HG03025 (cell line): ENCODE results near the gene TTC28.

Source experiments
- ATAC-seq: cut with Tn5 transposase; IDR thresholded peaks from one replicate; pipeline ENCODE4 v1.9.1; 2021; ENCODE audit warnings: mild to moderate bottlenecking, moderate library complexity; ENCODE audit not compliant: unreplicated experiment, low FRiP score

Gene TTC28

GRCh38 chr22:28125799-28126198 lies 553.8 kb downstream of the TTC28 start:
- no peak for ATAC-seq

DNA sequence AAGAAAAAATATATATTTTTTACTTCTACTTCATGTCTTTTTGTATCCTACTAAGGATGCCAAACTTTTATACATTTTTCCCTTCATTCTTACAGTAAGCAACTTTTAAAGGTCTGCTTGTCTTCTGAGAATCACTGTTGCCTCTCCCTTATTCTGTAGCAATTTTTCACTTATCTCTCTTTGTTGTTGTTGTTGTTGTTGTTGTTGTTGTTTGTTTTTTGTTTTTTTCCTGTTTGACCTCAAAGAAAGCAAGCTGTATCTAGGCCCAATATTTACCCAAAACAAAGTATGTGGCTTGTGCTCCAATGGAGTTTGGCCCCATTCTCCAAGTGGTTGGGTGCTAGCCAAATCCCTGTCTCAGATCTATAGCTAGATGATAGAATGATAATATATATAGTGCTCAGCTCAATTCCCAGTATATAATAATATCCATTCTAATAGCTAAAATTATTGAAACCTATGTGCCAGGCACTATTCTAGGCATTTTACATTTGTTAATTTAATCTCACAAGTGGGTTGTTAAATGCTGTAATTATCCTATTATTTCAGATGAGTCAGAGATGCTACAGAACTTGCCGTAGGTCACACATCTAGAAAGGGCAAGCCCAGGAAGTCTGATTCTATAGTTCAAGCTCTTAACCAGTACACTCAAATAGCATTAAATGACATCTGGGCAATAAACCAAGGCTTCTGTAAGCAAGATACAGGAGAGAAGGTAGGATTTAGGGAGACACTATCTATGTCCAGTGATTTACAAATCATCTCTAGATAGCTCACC lies 555.5 kb downstream of the TTC28 start:
- ATAC-seq: no peak

GRCh38 chr22:28120691-28121592 lies 558.7 kb downstream of the TTC28 start:
- ATAC-seq: no peak

- ATAC-seq: no peak
Measured at GRCh38 chr22:28118957-28119631, 560.5 kb downstream of the TTC28 start.

GRCh38 chr22:28116219-28116673 lies 563.4 kb downstream of the TTC28 start:
- no peak for ATAC-seq

DNA sequence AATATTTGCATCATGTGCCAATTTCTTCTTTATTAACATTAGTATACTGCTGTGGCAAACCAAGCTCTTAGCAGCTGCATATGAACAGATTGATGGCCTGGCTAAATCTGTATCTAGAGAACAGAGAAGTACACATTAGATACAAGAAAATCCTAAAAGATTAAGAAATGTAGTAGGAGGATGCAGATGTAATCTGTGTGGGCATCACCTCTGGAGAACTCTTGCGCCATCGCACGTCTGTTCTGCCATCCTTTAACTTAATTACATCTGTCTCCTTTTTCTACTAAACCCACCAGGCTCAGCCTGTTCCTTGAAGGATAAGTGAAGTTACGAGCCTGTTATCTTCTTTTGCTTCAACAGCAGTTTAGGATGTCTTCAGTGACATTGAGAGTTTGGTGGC lies 564.2 kb downstream of the TTC28 start:
- no peak for ATAC-seq

DNA sequence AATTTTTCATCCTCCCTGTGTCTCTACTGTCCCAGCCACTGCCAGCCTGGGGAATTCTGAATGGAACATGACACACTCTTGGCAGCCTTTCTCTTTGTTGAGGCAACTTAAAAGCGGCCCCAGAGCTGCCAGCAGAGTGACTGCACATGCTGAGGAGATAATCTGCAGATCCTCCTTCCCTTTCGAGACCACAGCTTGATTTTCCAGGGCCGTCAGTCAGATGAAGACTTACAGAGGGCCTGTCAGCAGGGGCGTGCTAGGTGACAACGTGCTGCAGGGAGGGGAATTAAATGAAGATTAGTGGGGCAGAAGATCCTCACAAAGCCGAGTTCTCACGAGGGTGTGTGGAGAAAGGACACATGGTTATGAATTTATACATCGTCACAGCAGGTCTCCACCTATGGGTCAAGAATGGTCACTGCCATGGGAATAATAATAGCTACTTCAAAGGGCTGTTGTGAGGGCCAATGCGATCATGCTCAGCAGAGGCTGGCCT lies 567.0 kb downstream of the TTC28 start:
- ATAC-seq: no peak

DNA sequence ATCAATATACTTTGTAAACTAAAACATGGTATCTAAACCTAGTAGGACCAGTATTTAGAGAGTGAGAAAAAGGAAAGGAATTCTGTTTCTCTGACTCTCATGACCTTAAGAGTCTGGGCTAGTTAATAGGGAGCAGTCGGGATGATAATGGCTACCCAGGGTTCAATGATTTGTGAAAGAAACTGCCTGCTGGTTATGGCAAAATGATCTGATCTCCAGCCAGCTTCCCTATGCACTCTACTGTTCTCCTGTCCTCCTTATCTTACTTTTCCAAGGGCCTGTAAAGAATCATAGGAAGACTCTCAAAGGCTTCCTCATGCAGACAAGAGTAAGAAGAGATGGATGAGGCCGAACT lies 567.5 kb downstream of the TTC28 start:
- no peak for ATAC-seq

DNA sequence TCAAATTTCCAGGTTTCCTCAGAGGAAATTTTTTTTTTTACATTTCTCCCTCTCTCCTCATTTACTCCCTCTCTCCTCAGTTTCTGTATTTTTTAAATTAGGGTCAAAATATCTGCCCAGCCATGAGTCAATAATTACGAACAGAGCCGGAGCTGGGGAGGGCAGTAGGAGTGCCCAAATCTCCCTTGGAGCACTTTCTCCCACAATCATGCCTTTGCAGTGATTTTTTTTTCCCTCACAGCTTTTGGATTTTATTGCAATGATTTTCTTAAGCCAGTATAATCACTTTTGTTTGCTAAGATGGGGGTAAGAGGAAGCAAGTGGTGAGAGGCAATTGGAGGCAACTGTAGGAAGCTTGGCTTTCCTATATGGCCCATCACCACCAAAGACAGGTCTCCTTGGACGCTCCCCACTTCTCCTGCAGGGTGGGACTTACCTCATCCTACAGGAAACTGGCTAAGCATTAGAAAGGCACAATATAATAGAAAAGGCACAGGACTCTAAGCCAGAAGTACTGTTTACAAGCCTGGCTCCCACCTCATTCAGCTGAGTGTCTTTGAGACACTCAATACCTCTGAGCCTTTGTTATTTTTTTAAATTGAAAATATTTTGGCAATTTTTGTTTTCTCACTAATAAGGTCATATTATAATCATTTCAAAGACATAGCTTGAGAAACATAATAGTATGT lies 568.0 kb downstream of the TTC28 start:
- ATAC-seq: no peak

- no peak for ATAC-seq
Measured at GRCh38 chr22:28108851-28109250, 570.8 kb downstream of the TTC28 start.

GRCh38 chr22:28106617-28107016 lies 573.0 kb downstream of the TTC28 start:
- no peak for ATAC-seq

DNA sequence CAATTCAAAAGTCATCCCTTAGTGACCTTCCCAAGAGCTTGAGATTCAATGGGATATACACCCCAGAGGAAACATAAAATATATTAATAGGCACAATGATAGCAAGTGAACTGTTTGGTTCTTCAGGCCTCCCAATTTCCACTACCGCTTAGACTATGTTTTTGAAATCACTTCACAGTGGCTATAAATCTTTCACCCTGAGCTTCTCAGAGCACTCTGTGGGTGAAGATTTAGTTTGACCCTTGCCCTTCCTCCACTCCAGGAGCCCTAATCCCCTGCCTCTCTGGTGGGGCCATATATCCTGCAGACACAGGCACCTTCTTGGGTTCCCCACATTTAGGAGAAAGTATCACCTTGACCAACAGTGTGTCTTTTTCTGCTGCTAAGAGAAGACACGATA lies 573.7 kb downstream of the TTC28 start:
- no peak for ATAC-seq

DNA sequence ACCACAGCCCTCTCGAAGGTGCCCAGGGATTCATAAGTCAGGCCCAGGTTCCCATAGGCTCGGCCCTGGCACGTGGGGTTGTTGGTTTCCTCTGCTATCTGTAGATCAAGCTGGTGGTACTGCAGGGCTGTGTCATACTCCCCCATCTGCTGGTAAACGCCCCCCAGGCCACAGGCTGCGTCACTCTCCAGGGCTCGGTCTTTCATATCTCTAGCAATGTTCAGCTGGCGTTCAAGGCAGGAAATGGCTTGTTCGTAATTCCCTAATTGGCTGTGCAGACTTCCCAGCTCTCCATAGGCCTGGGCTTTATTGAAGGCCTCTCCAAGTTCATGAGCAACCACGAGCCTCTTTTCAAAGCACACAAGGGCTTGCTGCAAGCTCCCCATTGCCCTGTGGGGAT lies 574.2 kb downstream of the TTC28 start:
- no peak for ATAC-seq

- no peak for ATAC-seq
Measured at GRCh38 chr22:28103596-28103995, 576.0 kb downstream of the TTC28 start.

- ATAC-seq: no peak
Measured at GRCh38 chr22:28102151-28102812, 577.4 kb downstream of the TTC28 start.

DNA sequence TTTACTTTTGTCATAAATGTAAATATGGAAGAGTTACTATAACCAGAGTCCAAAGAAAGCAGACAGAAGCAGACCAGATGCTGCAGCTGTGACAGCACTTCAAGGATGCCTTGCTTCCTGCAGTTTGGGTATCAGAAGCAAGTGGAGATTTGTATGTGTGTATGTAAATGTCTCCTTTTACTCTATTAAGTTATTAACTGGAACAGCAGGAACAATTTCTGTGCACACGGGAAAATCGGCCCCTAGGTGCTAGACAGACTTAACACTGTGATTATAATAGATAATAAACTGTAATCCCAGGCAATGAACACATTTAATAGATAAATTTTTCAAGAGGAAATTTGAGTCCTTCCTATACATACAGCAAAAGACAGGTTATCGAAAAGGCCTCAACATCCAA lies 582.0 kb downstream of the TTC28 start:
- no peak for ATAC-seq

DNA sequence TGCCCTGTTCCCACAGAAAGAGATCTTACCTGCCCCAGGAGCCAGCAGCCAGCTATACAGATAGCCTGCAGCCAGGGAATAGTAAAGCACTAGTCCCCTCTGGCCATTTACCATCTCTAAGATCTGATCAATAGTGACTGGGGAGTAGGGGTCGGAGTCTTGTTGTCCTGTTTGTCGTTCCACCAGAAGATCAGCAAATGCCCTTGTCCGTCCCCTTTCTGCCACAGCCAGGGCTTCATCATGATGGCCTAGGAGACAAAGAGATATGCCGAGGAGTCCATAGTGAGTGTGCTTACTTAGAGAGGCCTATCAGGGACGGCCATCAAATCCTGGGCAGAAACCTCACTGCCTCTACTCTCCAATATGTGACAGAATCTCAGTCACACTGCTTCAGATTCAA lies 583.5 kb downstream of the TTC28 start:
- ATAC-seq: no peak

GRCh38 chr22:28095316-28096095 lies 584.1 kb downstream of the TTC28 start:
- ATAC-seq: no peak

- ATAC-seq: no peak
Measured at GRCh38 chr22:28094771-28095170, 584.9 kb downstream of the TTC28 start.
